Neural progenitor cell (in vitro differentiated cells): ENCODE measurements around the gene TLE4.

Experiments used
- EZH2 ChIP-seq: fragments of 200-600 bp; sonication (generic); IDR thresholded peaks from 2 replicates; pipeline ENCODE4 v1.6.1; 2017; ENCODE audit warnings: antibody characterized with exemption, mild to moderate bottlenecking, moderate library complexity
- TF ChIP-seq, protein P1 (sequence below): fragments of 200-600 bp; sonication (generic); IDR thresholded peaks from 2 replicates; pipeline ENCODE4 v1.5.1; 2017; ENCODE audit warnings: antibody characterized with exemption, mild to moderate bottlenecking

DNA sequence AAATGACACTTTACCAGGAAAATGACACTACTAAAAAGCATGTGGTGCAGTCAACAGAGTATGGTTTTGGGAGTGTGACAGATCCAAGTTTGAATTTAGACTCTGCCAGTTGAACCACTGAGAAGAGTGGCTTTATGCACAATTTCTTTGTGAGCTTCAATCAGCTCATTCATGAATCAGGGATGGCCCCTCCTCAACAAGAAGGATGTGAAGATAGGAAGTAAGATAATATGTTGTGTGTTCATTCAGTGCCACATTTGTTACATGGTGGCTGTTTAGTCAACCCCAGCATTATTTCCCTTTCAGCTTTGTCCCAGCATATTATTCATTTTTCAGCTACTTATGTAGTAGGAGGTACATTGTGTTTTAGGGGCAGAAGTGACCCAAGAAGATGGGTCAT is 140.1 kb downstream of the TLE4 start:
- no peak for TF ChIP-seq EZH2
- TF ChIP-seq, protein P1, sequence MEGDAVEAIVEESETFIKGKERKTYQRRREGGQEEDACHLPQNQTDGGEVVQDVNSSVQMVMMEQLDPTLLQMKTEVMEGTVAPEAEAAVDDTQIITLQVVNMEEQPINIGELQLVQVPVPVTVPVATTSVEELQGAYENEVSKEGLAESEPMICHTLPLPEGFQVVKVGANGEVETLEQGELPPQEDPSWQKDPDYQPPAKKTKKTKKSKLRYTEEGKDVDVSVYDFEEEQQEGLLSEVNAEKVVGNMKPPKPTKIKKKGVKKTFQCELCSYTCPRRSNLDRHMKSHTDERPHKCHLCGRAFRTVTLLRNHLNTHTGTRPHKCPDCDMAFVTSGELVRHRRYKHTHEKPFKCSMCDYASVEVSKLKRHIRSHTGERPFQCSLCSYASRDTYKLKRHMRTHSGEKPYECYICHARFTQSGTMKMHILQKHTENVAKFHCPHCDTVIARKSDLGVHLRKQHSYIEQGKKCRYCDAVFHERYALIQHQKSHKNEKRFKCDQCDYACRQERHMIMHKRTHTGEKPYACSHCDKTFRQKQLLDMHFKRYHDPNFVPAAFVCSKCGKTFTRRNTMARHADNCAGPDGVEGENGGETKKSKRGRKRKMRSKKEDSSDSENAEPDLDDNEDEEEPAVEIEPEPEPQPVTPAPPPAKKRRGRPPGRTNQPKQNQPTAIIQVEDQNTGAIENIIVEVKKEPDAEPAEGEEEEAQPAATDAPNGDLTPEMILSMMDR, result no peak
